Measurements from ENCODE around the gene EIF3I.

The EIF3I gene

DNA sequence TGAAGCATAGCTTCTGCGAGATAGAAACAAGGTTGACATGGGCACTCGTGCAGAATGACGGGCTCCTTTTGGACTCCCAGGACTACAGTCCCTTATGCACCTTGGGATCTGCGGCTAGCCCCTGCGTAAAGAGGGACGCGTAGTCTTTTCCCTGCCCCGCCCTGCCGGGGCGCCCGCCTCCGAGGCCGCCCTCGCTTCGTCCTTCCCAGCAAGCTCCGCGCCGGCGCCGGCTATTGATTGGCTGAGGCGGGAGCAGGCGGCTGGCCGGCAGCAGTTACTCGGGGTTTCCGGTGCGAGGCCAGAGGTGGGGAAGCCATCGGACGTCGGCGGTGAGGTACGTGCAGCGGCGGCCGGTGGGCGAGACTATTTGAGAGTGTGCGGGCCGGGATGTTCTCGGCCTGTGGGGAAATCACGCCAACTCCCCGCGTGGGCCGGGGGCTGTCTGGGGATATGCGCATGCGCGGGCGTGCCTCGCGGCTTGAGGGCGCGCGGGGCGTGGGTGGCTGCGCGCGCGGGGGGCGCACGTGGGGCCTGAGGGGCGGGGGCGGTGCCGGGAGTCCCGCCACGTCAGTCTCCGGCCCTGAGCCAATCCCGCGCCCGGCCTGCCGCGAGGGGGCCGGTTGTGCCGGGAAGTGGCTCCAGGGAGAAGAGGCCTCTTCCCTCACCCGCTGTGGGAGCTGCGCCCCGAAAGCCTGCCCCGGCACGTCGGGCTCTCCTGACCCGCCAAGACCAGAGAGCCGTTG lies 42.6 kb upstream of the EIF3I start, which contains the start of gene TXLNA:
TSS of gene TXLNA (plus strand) at position 233 of the 743 bp plus-strand sequence. CDS start 671 bp downstream, outside the sequence.
- TF ChIP-seq EGR1 (IDR thresholded peaks at IDR 0.05) (peak; percentile 94), YY1 (IDR thresholded peaks at IDR 0.05; ENCODE audit: low read depth) (0 out of 2 replicates have a peak, but pooled peaks have one; percentile 20), EP300 (IDR thresholded peaks at IDR 0.05; ENCODE audit: borderline replicate concordance) (no peak), NFIC (IDR thresholded peaks at IDR 0.05) (peak; percentile 15; the same call in 1 of the 2 replicates), ZBTB7A (IDR thresholded peaks at IDR 0.05; ENCODE audit: low read depth) (no peak), CREB1 (IDR thresholded peaks at IDR 0.05; ENCODE audit: low read depth) (no peak), TEAD4 (IDR thresholded peaks at IDR 0.05) (no peak), CEBPB (IDR thresholded peaks at IDR 0.05) (no peak), FOXM1 (IDR thresholded peaks at IDR 0.05; ENCODE audit: borderline replicate concordance, low read depth) (no peak; the same call in 1 of the 2 replicates), TCF12 (IDR thresholded peaks at IDR 0.05; ENCODE audit: low read depth) (peak; percentile 54; the same call in 1 of the 2 replicates), TAF1 (IDR thresholded peaks at IDR 0.05; ENCODE audit: low read depth) (peak; percentile 62), RAD21 (IDR thresholded peaks at IDR 0.05; ENCODE audit: low read depth) (no peak)
- TF ChIP-seq, protein P1, sequence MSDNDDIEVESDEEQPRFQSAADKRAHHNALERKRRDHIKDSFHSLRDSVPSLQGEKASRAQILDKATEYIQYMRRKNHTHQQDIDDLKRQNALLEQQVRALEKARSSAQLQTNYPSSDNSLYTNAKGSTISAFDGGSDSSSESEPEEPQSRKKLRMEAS (IDR thresholded peaks at IDR 0.05) = peak; percentile 93
- TF ChIP-seq, protein P2, sequence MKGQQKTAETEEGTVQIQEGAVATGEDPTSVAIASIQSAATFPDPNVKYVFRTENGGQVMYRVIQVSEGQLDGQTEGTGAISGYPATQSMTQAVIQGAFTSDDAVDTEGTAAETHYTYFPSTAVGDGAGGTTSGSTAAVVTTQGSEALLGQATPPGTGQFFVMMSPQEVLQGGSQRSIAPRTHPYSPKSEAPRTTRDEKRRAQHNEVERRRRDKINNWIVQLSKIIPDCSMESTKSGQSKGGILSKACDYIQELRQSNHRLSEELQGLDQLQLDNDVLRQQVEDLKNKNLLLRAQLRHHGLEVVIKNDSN (IDR thresholded peaks at IDR 0.05) = peak; percentile 67
- TF ChIP-seq, protein P3, sequence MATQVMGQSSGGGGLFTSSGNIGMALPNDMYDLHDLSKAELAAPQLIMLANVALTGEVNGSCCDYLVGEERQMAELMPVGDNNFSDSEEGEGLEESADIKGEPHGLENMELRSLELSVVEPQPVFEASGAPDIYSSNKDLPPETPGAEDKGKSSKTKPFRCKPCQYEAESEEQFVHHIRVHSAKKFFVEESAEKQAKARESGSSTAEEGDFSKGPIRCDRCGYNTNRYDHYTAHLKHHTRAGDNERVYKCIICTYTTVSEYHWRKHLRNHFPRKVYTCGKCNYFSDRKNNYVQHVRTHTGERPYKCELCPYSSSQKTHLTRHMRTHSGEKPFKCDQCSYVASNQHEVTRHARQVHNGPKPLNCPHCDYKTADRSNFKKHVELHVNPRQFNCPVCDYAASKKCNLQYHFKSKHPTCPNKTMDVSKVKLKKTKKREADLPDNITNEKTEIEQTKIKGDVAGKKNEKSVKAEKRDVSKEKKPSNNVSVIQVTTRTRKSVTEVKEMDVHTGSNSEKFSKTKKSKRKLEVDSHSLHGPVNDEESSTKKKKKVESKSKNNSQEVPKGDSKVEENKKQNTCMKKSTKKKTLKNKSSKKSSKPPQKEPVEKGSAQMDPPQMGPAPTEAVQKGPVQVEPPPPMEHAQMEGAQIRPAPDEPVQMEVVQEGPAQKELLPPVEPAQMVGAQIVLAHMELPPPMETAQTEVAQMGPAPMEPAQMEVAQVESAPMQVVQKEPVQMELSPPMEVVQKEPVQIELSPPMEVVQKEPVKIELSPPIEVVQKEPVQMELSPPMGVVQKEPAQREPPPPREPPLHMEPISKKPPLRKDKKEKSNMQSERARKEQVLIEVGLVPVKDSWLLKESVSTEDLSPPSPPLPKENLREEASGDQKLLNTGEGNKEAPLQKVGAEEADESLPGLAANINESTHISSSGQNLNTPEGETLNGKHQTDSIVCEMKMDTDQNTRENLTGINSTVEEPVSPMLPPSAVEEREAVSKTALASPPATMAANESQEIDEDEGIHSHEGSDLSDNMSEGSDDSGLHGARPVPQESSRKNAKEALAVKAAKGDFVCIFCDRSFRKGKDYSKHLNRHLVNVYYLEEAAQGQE (IDR thresholded peaks at IDR 0.05; ENCODE audit: low read depth) = no peak

DNA sequence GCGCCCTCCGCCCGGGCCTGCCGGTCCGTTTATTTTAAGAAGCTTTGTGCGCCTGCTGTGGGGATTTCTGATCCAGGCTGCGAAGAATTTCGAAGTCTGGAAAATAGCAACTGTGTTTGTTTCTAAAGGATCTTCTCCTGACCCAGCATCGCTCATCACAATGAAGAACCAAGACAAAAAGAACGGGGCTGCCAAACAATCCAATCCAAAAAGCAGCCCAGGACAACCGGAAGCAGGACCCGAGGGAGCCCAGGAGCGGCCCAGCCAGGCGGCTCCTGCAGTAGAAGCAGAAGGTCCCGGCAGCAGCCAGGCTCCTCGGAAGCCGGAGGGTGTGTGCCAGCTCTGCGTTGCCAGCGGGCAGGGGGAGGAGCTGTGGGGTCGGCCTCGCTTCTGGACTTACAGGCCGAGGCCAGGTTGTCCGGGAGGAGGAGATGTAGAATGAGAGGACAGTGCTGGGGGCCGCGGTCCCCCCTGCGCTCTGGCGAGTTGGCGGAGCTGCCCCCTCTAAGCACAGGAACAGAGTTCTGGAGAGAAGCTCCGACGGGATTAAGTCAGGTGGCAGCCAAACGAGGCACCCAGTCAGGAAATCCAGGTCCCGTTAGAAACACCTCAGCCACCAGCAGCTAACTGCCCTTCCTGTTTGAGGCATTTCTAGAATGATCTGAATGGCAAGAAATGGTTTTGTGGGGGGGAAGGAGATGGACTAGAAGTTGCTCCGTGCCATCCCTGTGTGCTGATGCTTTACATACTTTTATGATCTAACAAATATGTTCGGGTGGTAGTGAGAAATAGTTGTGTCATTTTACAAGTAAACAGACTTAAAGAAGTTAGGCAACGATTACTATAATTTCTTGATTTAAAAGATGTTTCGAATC lies 41.8 kb upstream of the EIF3I start:
- TF ChIP-seq, protein P1 (IDR thresholded peaks at IDR 0.05) = no peak
- TF ChIP-seq, protein P2 (IDR thresholded peaks at IDR 0.05) = no peak
- no peak for TF ChIP-seq ZBTB7A (IDR thresholded peaks at IDR 0.05; ENCODE audit: low read depth)
- TF ChIP-seq, protein P3 (IDR thresholded peaks at IDR 0.05; ENCODE audit: low read depth) = no peak
- TF ChIP-seq CEBPB (IDR thresholded peaks at IDR 0.05) = no peak
- TF ChIP-seq CREB1 (IDR thresholded peaks at IDR 0.05; ENCODE audit: low read depth) = no peak
- TF ChIP-seq TCF12 (IDR thresholded peaks at IDR 0.05; ENCODE audit: low read depth) = no peak
- TF ChIP-seq TEAD4 (IDR thresholded peaks at IDR 0.05) = no peak
- TF ChIP-seq TAF1 (IDR thresholded peaks at IDR 0.05; ENCODE audit: low read depth) = no peak
- TF ChIP-seq EP300 (IDR thresholded peaks at IDR 0.05; ENCODE audit: borderline replicate concordance) = no peak
- TF ChIP-seq RAD21 (IDR thresholded peaks at IDR 0.05; ENCODE audit: low read depth) = no peak
- no peak for TF ChIP-seq EGR1 (IDR thresholded peaks at IDR 0.05)

DNA sequence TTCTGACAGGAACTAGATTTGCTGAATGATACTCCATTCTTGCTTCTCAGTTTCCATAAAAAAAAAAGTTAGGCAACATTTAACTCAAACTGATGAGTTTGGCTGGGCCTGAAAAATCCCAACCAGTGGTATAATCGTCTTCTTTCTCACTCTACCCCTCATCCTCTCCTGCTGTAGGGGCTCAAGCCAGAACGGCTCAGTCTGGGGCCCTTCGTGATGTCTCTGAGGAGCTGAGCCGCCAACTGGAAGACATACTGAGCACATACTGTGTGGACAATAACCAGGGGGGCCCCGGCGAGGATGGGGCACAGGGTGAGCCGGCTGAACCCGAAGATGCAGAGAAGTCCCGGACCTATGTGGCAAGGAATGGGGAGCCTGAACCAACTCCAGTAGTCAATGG lies 41.1 kb upstream of the EIF3I start:
- TF ChIP-seq EP300 (IDR thresholded peaks at IDR 0.05; ENCODE audit: borderline replicate concordance) (no peak), TAF1 (IDR thresholded peaks at IDR 0.05; ENCODE audit: low read depth) (no peak), FOXM1 (IDR thresholded peaks at IDR 0.05; ENCODE audit: borderline replicate concordance, low read depth) (no peak), YY1 (IDR thresholded peaks at IDR 0.05; ENCODE audit: low read depth) (no peak), RAD21 (IDR thresholded peaks at IDR 0.05; ENCODE audit: low read depth) (no peak)
- TF ChIP-seq, protein P1 (IDR thresholded peaks at IDR 0.05) = no peak
- TF ChIP-seq, protein P2 (IDR thresholded peaks at IDR 0.05) = no peak
- TF ChIP-seq, protein P3 (IDR thresholded peaks at IDR 0.05; ENCODE audit: low read depth) = no peak
